PFSK-1 (cell line): Measurements from ENCODE around the gene ADSL.

Experiments used
- FOXP2 ChIP-seq: optimal IDR thresholded peaks from 2 replicates; pipeline ENCODE3; 2011; ENCODE audit warnings: borderline replicate concordance, control low read depth, inconsistent platforms; ENCODE audit not compliant: insufficient read depth; ENCODE audit errors: extremely low read length, extremely low read depth
- POLR2AphosphoS5 ChIP-seq: IDR thresholded peaks from 2 replicates; pipeline ENCODE4 v1.6.1; 2012; ENCODE audit warnings: low read depth, mild to moderate bottlenecking, control low read depth, low read length, moderate library complexity
- REST ChIP-seq, 2 experiments: IDR thresholded peaks; 2 replicates each; pipeline versions ENCODE4 v1.6.1 to v1.8.0; 2011 to 2012; ENCODE audit warnings: low read depth in 2 of 2, low read length in 2 of 2, control low read depth in 1 of 2, inconsistent platforms in 1 of 2, mild to moderate bottlenecking in 1 of 2, moderate library complexity in 1 of 2; ENCODE audit not compliant: insufficient read depth in 1 of 2
- SIN3A ChIP-seq: IDR thresholded peaks from 2 replicates; pipeline ENCODE4 v1.6.1; 2012; ENCODE audit warnings: mild to moderate bottlenecking, low read length, moderate library complexity, borderline replicate concordance; ENCODE audit not compliant: insufficient read depth
- TAF1 ChIP-seq: IDR thresholded peaks from 2 replicates; pipeline ENCODE4 v1.6.1; 2012; ENCODE audit warnings: low read length, control low read depth, borderline replicate concordance; ENCODE audit not compliant: insufficient read depth

ADSL gene

GRCh38 chr22:40406063-40406890, 60.0 kb downstream of the ADSL start:
- TF ChIP-seq REST (IDR thresholded peaks at IDR 0.05; ENCODE audit: insufficient read depth in 1 of 2, low read depth in 2 of 2, low read length in 2 of 2): no peak
- TF ChIP-seq FOXP2: no peak
- TF ChIP-seq SIN3A: no peak
- TF ChIP-seq POLR2AphosphoS5: no peak
- TF ChIP-seq TAF1: no peak

- TF ChIP-seq REST (IDR thresholded peaks at IDR 0.05; ENCODE audit: insufficient read depth in 1 of 2, low read depth in 2 of 2, low read length in 2 of 2) (no peak), TAF1 (no peak)
These were observed 60.9 kb downstream of the ADSL start for GRCh38 chr22:40407021-40407761.

- TF ChIP-seq REST (IDR thresholded peaks at IDR 0.05; ENCODE audit: insufficient read depth in 1 of 2, low read depth in 2 of 2, low read length in 2 of 2) (no peak), SIN3A (no peak), FOXP2 (no peak), TAF1 (no peak), POLR2AphosphoS5 (no peak)
These were observed 61.8 kb downstream of the ADSL start for GRCh38 chr22:40407831-40408717.

DNA sequence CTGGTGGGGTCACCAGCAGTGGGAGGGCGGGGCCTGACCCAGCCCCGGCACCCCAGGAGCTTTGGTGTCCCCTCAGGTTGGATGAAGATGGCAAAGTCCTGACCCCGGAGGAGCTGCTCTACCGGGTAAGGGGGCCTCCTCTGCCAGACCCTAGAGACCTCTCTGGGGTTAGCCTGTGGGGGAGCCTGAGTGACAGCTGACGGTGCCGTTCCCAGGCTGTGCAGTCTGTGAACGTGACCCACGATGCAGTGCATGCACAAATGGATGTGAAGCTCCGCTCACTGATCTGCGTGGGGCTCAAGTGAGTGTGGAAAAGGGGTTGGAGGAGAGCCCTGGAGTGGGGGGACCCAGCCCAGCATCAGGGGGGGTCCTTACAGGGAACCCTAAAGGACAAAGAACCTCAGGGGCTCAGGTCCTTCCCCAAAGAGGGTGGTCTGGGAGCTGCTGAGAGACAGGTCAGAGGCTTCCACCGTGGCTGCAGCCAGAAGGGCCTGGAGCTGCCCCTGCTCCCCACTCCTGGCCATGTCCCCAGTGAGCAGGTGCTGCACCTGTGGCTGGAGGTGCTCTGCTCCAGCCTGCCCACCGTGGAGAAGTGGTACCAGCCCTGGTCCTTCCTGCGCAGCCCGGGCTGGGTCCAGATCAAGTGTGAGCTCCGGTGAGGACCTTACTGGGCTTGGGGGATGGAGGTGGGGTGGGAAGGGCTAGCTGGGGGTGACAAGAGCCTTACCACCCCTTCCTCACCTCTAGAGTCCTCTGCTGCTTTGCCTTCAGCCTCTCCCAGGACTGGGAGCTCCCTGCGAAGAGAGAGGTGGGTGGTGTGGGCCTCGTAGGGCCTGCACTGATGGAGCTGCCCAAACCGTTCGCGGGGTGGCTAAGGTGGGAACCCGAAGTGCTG, 62.7 kb downstream of the ADSL start:
- no peak for TF ChIP-seq POLR2AphosphoS5
- TF ChIP-seq TAF1: no peak
- no peak for TF ChIP-seq SIN3A
- TF ChIP-seq REST (IDR thresholded peaks at IDR 0.05; ENCODE audit: insufficient read depth in 1 of 2, low read depth in 2 of 2, low read length in 2 of 2): no peak
- no peak for TF ChIP-seq FOXP2
